IMR-90 (cell line): ENCODE results near the gene MAU2. TPM values are rescaled to one million over a fixed set of nuclear protein-coding genes. Genes with fewer than 3 reads are reported as not detected.

Experiments
- ATAC-seq: fragments of 200-7000 bp; cut with Tn5 transposase; 2 replicates; pipeline ENCODE4 v1.9.1; 2020; ENCODE audit warnings: low read depth, mild to moderate bottlenecking, moderate library complexity
- BruUV-seq: library from RNA; stranded (reverse); fragments of 400-500 nt; replicated peaks from 2 replicates; lab custom pipeline; 2021; lab: Mats Ljungman, UMichigan
- CTCF ChIA-PET: fragments of 300-600 bp; formaldehyde crosslinking; extraction: SDS; loops from one replicate; lab custom pipeline; 2021; ENCODE audit warnings: antibody characterized with exemption; lab: Yijun Ruan, JAX
- POLR2A ChIA-PET: fragments of 300-600 bp; sonication (Branson Sonifier 250); formaldehyde crosslinking; loops from one replicate; lab custom pipeline; 2022; ENCODE audit warnings: antibody characterized with exemption; ENCODE audit not compliant: unreplicated experiment; lab: Charles Lee
- DNase-seq: peaks from one replicate; pipeline ENCODE4 v3.0.0; 2013
- H2AFZ ChIP-seq: replicated peaks from 2 replicates; pipeline ENCODE3; 2013; ENCODE audit warnings: low read length, mild to moderate bottlenecking; ENCODE audit not compliant: poor library complexity
- H2AK5ac ChIP-seq: 2 replicates; pipeline ENCODE4 v1.6.1; 2013; ENCODE audit warnings: low read depth, low read length, inconsistent platforms
- H2AK9ac ChIP-seq: replicated peaks from 2 replicates; pipeline ENCODE3; 2013; ENCODE audit warnings: mild to moderate bottlenecking, low read depth, low read length, moderate library complexity; ENCODE audit not compliant: poor library complexity
- H2BK120ac ChIP-seq: 2 replicates; pipeline ENCODE4 v1.6.1; 2013; ENCODE audit warnings: low read depth, low read length, inconsistent platforms
- H2BK15ac ChIP-seq: 3 replicates; pipeline ENCODE4 v1.6.1; 2013; ENCODE audit warnings: low read depth, low read length, inconsistent platforms
- H2BK20ac ChIP-seq: 2 replicates; pipeline ENCODE4 v1.6.1; 2013; ENCODE audit warnings: low read depth, mild to moderate bottlenecking, inconsistent platforms, low read length, moderate library complexity
- H2BK5ac ChIP-seq: 2 replicates; pipeline ENCODE4 v1.6.1; 2013; ENCODE audit warnings: mild to moderate bottlenecking, low read depth, low read length, inconsistent platforms; ENCODE audit not compliant: poor library complexity, severe bottlenecking
- H3K14ac ChIP-seq: replicated peaks from 2 replicates; pipeline ENCODE4 v1.6.1; 2013; ENCODE audit warnings: low read depth, low read length, inconsistent platforms
- H3K18ac ChIP-seq: 2 replicates; pipeline ENCODE4 v1.6.1; 2013; ENCODE audit warnings: low read depth, low read length, control low read depth
- H3K23ac ChIP-seq: 2 replicates; pipeline ENCODE4 v1.6.1; 2013; ENCODE audit warnings: low read depth, low read length, inconsistent platforms
- H3K27ac ChIP-seq: 2 replicates; pipeline ENCODE4 v1.5.1; 2013; ENCODE audit warnings: mild to moderate bottlenecking, control low read depth, low read length; ENCODE audit not compliant: insufficient read depth
- H3K27me3 ChIP-seq: 2 replicates; pipeline ENCODE4 v1.6.1; 2013; ENCODE audit warnings: low read length; ENCODE audit not compliant: control insufficient read depth, insufficient read depth
- H3K36me3 ChIP-seq: 2 replicates; pipeline ENCODE4 v1.6.1; 2013; ENCODE audit warnings: low read length, mixed read lengths; ENCODE audit not compliant: control insufficient read depth, insufficient read depth
- H3K4ac ChIP-seq: 2 replicates; pipeline ENCODE4 v1.6.1; 2013; ENCODE audit warnings: low read depth, low read length, inconsistent platforms
- H3K4me1 ChIP-seq: 2 replicates; pipeline ENCODE4 v1.6.1; 2013; ENCODE audit warnings: low read length, mixed read lengths; ENCODE audit not compliant: control insufficient read depth, insufficient read depth
- H3K4me2 ChIP-seq: 2 replicates; pipeline ENCODE4 v1.6.1; 2013; ENCODE audit warnings: low read depth, mild to moderate bottlenecking, control low read depth, low read length, moderate library complexity
- H3K4me3 ChIP-seq: 2 replicates; pipeline ENCODE4 v1.5.1; 2013; ENCODE audit warnings: low read depth, mild to moderate bottlenecking, control low read depth, low read length, moderate library complexity; ENCODE audit not compliant: insufficient read depth
- H3K56ac ChIP-seq: 2 replicates; pipeline ENCODE4 v1.6.1; 2013; ENCODE audit warnings: low read length, inconsistent platforms; ENCODE audit not compliant: insufficient read depth; ENCODE audit errors: extremely low read depth
- H3K79me1 ChIP-seq, 2 experiments: 2 replicates each; pipeline ENCODE4 v1.6.1; 2013; ENCODE audit warnings: low read length in 2 of 2, inconsistent platforms in 1 of 2, low read depth in 1 of 2
- H3K9ac ChIP-seq: 2 replicates; pipeline ENCODE4 v1.6.1; 2013; ENCODE audit warnings: low read depth, low read length, control low read depth
- H3K9me1 ChIP-seq: 2 replicates; pipeline ENCODE4 v1.6.1; 2013; ENCODE audit warnings: low read length, inconsistent platforms; ENCODE audit not compliant: insufficient read depth
- H3K9me3 ChIP-seq: 2 replicates; pipeline ENCODE4 v1.6.1; 2013; ENCODE audit warnings: low read length; ENCODE audit not compliant: control insufficient read depth, insufficient read depth
- H4K20me1 ChIP-seq: 2 replicates; pipeline ENCODE4 v1.6.1; 2013; ENCODE audit warnings: low read length, inconsistent platforms; ENCODE audit not compliant: insufficient read depth
- H4K5ac ChIP-seq: 2 replicates; pipeline ENCODE4 v1.6.1; 2013; ENCODE audit warnings: mild to moderate bottlenecking, low read depth, low read length, control low read depth
- H4K8ac ChIP-seq, 2 experiments: 2 replicates each; pipeline ENCODE4 v1.6.1; 2013; ENCODE audit warnings: low read depth in 2 of 2, low read length in 2 of 2, control low read depth in 1 of 2, inconsistent platforms in 1 of 2
- H4K91ac ChIP-seq: 2 replicates; pipeline ENCODE4 v1.6.1; 2013; ENCODE audit warnings: low read depth, low read length, inconsistent platforms; ENCODE audit not compliant: insufficient read depth
- BHLHE40 ChIP-seq: fragments of 150-350 bp; IDR thresholded peaks from 2 replicates; pipeline ENCODE4 v1.6.1; 2016; ENCODE audit warnings: mild to moderate bottlenecking, low read depth, low read length
- CEBPB ChIP-seq: IDR thresholded peaks from 2 replicates; pipeline ENCODE4 v1.6.1; 2012; ENCODE audit warnings: low read depth, low read length, improper control_type of control experiment
- FOS ChIP-seq: fragments of 150-350 bp; IDR thresholded peaks from 2 replicates; pipeline ENCODE4 v1.6.1; 2016; ENCODE audit warnings: low read depth, low read length
- MAZ ChIP-seq: IDR thresholded peaks from 2 replicates; pipeline ENCODE4 v1.6.1; 2012; ENCODE audit warnings: low read depth, mild to moderate bottlenecking, low read length, improper control_type of control experiment, moderate library complexity, borderline replicate concordance
- RAD21 ChIP-seq: IDR thresholded peaks from 2 replicates; pipeline ENCODE4 v1.6.1; 2012; ENCODE audit warnings: low read length, improper control_type of control experiment
- RCOR1 ChIP-seq: IDR thresholded peaks from 2 replicates; pipeline ENCODE4 v1.6.1; 2012; ENCODE audit warnings: mild to moderate bottlenecking, low read length, improper control_type of control experiment; ENCODE audit not compliant: insufficient replicate concordance
- WGBS, 2 experiments: methylation state at CpG; one replicate each; pipeline versions ENCODE4 v1.1.5 to v1.1.7; 2013; ENCODE audit warnings: missing lambda C conversion rate in 2 of 2; ENCODE audit not compliant: insufficient read length in 1 of 2; ENCODE audit errors: extremely low coverage in 2 of 2; 5-methylcytosine and 5-hydroxymethylcytosine counted together
- dilution Hi-C: fragments of 300-500 bp; cut with HindIII; formaldehyde crosslinking; loops from one replicate; pipeline ENCODE4 v1.14.3; 2018; ENCODE audit warnings: low sequenced_read_pairs; ENCODE audit not compliant: unreplicated experiment
- in situ Hi-C: fragments of 300-500 bp; cut with MboI; formaldehyde crosslinking; loops from 3 replicates; pipeline ENCODE4 v1.14.3; 2019; ENCODE audit warnings: low sequenced_read_pairs, inconsistent platforms, mixed read lengths
- intact Hi-C: fragments of 100-400 bp; cut with micrococcal nuclease; formaldehyde crosslinking; loops from 2 replicates; pipeline ENCODE4 v1.10.0; 2022
- polyA plus RNA-seq, 3 experiments: library from polyadenylated mRNA; depleted of rRNA; stranded (reverse); fragments of >200 nt; gene quantifications; 2 replicates each; pipeline ENCODE4 v1.2.3, GENCODE V29; 2012; ENCODE audit warnings: low replicate concordance in 1 of 3
- total RNA-seq: library from RNA; depleted of rRNA; stranded (reverse); fragments of >200 nt; gene quantifications from 2 replicates; pipeline ENCODE4 v1.2.3, GENCODE V29; 2012

MAU2 gene
- total and polyA plus RNA-seq, 2 of the 4 experiments (the other 2 are of a cell fraction): 24.6 to 31.1 TPM

DNA sequence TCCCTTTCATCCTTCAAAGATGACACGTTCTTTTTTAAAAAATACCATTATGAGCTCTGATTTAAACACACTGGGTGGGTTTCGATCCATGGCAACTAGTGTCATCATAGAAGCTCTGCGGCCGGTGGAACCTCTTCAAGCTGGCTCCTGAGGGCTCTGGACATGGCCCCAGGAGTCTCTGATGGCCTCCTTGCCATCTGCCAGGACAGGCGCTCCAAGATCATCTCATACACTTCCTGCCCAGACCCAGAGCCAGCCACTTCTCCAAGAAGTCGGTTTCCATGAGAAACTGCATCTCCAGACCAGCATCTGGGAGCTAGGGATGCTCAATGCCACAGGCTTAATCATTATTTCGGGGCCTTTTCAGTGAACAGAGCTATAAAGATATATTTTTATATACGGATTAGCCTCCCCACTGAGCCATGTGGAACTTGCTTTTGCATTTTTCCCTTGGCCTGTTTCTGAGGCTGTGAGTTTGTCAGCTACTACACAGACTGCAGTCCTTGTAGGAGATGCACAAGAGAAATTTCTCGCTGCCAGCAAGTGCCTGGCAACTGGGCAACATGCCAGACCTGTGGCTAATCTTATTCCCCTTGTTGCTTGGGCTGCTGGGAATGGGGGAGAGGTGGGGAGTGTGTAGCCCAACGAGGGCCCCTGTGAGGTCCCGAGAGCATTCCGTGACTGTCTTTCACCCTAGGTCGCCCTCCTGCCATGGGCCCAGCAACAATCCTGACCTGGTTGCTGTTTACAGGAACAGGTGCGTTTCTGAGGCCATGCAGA is 16.3 kb upstream of the MAU2 start:
- POLR2A ChIA-PET: no interaction called here
- CTCF ChIA-PET: interaction anchor here (0.6 kb wide), 1 partner anchor 10 kb away, joined by 7 read pairs; no protein-coding TSS in a partner anchor
- no peak overlapping the region for H2BK5ac ChIP-seq

More for the DNA sequence above, 16.3 kb upstream of the MAU2 start:
- Histone ChIP-seq H3K79me1 (peaks cover 0 to 10% of the 10 kb centered on the region in 2 experiments; a peak in 1 of 4 replicates), H4K5ac (no peak overlapping the region), H3K27me3 (no peaks in the 10 kb centered on the region), H3K9ac (no peak overlapping the region), H2AK5ac (no peak overlapping the region), H3K18ac (no peak overlapping the region), H3K27ac (no peak overlapping the region), H3K36me3 (peaks cover 65% of the 10 kb centered on the region), H2BK120ac (no peak overlapping the region), H4K8ac (no peak overlapping the region), H2BK15ac (no peak overlapping the region), H2BK20ac (no peak overlapping the region), H3K23ac (no peak overlapping the region), H3K56ac (no peak overlapping the region), H3K9me1 (no peaks in the 10 kb centered on the region), H4K20me1 (peaks cover 2% of the 10 kb centered on the region; the same call in 1 of the 2 replicates), H3K4me3 (no peak overlapping the region), H3K14ac (no peak overlapping the region), H4K91ac (no peak overlapping the region), H3K4me2 (no peak overlapping the region), H3K9me3 (no peaks in the 10 kb centered on the region), H3K4ac (no peak overlapping the region), H2AFZ (no peak overlapping the region), H2AK9ac (no peak overlapping the region), H3K4me1 (no peaks in the 10 kb centered on the region)
- BruUV-seq: no TSS peak
- in situ Hi-C loops (no loop called here), dilution Hi-C loops (no loop called here), intact Hi-C loops (no loop called here)
- 90% methylated on average over 7 of the region's 14 CpGs; no CpG with 5 or more reads in 1 of the 2 experiments for WGBS, 2 experiments
- no peak for TF ChIP-seq RCOR1
- no peak for TF ChIP-seq CEBPB
- no peak for TF ChIP-seq FOS
- TF ChIP-seq BHLHE40: no peak
- TF ChIP-seq MAZ: no peak
- no peak for TF ChIP-seq RAD21
- ATAC-seq: no peak
- no peak for DNase-seq
